ENCODE measurements around the gene RANBP1. TPM values are rescaled to one million over a fixed set of nuclear protein-coding genes. Genes with fewer than 3 reads are reported as not detected.

The RANBP1 gene
- total RNA-seq, 1 donor from 2014 or later = 133 TPM

DNA sequence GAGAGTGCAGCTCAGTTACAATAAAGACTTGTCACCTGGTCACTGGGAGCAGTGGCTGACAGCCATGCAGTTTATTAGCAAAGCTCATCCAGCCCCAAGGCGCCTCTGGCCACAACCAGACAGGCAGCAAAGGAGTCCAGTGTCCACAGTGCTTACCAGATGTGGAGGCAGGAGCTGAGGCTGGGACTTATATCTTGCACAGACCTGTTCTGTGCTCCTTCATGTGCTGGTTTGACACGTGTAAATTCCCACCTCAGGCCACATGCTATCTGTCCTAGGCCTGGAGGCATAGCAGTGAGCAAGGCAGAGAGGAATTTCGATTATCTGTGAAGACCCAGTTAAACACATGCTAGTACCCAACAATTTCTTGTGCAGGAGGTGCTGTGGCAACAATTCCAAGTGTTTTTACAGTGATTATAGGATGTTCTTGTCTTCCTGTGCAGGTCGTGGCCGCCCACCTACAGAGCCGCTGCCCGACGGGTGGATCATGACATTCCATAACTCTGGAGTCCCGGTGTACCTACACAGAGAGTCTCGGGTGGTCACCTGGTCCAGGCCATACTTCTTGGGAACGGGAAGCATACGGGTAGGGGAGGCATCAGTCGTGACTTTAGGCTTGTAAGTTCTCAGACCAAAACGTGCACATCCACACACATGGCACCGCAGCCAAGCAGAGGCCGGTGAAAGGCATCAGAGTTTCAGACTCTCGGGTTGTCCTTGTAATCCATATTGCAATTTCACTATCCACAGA, 26.5 kb upstream of the RANBP1 start:
- Mint-ChIP-seq H3K27ac (no peak overlapping the region), H3K4me3 (no peak overlapping the region), H3K9me3 (no peaks in the 10 kb centered on the region), H3K4me1 (no peaks in the 10 kb centered on the region), H3K36me3 (ENCODE audit: low read depth) (peaks cover 86% of the 10 kb centered on the region), H3K27me3 (no peaks in the 10 kb centered on the region)
- DNase-seq = no peak
- TF ChIP-seq, protein P1, sequence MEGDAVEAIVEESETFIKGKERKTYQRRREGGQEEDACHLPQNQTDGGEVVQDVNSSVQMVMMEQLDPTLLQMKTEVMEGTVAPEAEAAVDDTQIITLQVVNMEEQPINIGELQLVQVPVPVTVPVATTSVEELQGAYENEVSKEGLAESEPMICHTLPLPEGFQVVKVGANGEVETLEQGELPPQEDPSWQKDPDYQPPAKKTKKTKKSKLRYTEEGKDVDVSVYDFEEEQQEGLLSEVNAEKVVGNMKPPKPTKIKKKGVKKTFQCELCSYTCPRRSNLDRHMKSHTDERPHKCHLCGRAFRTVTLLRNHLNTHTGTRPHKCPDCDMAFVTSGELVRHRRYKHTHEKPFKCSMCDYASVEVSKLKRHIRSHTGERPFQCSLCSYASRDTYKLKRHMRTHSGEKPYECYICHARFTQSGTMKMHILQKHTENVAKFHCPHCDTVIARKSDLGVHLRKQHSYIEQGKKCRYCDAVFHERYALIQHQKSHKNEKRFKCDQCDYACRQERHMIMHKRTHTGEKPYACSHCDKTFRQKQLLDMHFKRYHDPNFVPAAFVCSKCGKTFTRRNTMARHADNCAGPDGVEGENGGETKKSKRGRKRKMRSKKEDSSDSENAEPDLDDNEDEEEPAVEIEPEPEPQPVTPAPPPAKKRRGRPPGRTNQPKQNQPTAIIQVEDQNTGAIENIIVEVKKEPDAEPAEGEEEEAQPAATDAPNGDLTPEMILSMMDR (IDR thresholded peaks at IDR 0.05) = no peak
- intact Hi-C loops (cut with micrococcal nuclease) = no loop called here
- ATAC-seq (ENCODE audit: low read depth) = no peak
- ChIA-PET POLR2A (interaction anchor here (0.6 kb wide), 1 partner anchor 11 kb away, joined by 3 read pairs; no protein-coding TSS in a partner anchor), CTCF (no interaction called here)

DNA sequence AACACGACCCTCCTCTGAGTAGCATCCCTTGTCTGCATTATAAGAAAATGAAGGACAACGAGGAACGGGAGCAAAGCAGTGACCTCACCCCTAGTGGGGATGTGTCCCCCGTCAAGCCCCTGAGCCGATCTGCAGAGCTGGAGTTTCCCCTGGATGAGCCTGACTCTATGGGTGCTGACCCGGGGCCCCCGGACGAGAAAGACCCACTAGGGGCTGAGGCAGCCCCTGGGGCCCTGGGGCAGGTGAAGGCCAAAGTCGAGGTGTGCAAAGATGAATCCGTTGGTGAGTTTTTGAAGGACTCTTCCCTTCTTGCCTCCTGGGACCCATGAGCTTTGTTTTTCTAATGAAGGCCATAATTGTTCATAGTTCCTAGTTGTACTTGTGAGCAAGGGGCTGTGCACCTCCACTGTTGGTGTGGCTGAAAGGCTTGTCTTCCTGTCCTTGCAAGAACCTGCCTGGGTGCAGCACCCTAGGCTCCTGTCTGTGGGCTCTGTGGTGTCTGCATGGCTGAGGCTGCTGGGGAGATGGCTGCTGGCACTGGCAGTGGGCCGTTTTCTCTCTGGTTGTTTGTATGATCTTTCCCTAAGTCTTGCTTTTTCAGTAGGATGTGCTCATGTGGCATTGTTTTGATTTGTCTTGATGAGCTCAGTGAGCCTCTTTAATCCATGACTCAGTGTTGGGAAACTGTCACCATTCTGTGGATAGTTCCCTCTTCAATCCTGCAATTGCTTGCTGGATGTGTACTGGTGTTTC, 25.8 kb upstream of the RANBP1 start:
- intact Hi-C loops (cut with micrococcal nuclease) = no loop called here
- TF ChIP-seq, protein P1 (IDR thresholded peaks at IDR 0.05) = no peak

DNA sequence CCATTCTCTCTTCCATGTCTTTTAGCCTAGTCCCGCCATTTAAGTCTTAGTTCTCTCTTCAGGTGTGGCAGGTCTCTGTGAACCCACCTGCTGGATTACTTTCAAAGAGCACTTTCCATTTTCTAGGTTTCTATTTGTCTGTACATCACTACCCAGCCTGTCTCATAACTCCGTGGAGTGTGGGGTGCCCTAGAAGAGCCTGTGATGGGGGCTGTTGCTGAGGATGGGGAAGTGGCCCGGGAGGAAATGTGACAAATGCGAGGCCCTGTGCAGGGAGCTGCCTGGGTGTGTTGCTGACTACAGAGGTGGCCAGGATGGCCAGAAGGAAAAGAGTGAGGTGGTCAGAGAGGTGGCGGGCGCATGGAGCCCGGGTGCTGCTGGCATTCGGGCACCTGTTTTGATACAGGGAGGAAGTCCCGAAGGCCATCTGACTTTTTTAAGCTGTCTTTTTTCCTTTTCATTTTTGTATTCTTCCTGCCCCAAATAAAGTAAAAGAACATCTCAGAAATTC, 25.1 kb upstream of the RANBP1 start:
- no peaks in the 10 kb centered on the region for H3K27me3 Mint-ChIP-seq
- CTCF ChIA-PET = no interaction called here
- H3K27ac Mint-ChIP-seq = no peak overlapping the region
- TF ChIP-seq, protein P1 (IDR thresholded peaks at IDR 0.05) = no peak
- no peak overlapping the region for H3K4me3 Mint-ChIP-seq
- H3K9me3 Mint-ChIP-seq = no peaks in the 10 kb centered on the region
- intact Hi-C loops (cut with micrococcal nuclease) = no loop called here
- H3K4me1 Mint-ChIP-seq = no peaks in the 10 kb centered on the region
- POLR2A ChIA-PET = no interaction called here
- no peak for ATAC-seq (ENCODE audit: low read depth)
- DNase-seq = no peak
- peaks cover 95% of the 10 kb centered on the region for H3K36me3 Mint-ChIP-seq (ENCODE audit: low read depth)

More for the DNA sequence above, 25.8 kb upstream of the RANBP1 start:
- ChIA-PET POLR2A (no interaction called here), CTCF (no interaction called here)
- Mint-ChIP-seq H3K27me3 (no peaks in the 10 kb centered on the region), H3K36me3 (ENCODE audit: low read depth) (peaks cover 93% of the 10 kb centered on the region), H3K4me1 (no peaks in the 10 kb centered on the region), H3K27ac (no peak overlapping the region), H3K4me3 (no peak overlapping the region), H3K9me3 (no peaks in the 10 kb centered on the region)
- ATAC-seq (ENCODE audit: low read depth) (no peak), DNase-seq (no peak)

DNA sequence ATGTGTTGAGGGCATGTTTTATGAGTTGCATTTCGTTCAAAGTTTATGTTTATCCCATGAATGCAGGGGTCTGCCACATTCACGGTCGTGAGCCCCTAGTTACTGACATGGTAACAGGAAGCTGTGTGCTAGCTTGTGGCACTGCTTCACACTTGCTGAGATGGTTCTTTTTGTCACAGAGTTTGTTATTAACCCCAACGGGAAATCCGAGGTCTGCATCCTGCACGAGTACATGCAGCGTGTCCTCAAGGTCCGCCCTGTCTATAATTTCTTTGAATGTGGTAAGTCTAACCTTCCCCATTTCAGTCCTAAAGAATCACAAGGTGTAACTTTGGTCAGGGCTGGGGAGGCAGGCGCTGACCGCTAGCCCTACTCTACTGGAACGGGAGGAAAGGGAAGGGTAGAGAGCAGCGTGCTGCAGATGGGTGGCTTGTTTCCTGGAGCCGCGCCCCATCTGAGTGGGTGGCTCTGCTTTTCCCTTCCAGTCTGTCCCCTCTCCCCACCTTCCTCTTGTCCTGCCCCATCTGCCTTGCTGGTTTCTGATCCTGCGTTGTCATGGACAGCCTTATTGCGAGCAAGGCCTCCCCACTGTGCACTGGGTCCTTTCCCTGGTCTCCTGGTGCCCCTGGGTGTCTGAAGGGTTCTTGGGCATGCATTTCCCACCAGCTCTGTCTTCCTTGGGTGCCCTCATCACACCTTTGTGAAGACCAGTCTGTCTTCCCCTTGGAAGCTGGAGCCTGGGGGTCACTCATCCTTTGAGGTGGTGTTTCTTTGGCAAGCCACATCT, 24.0 kb upstream of the RANBP1 start:
- peaks cover 94% of the 10 kb centered on the region for H3K36me3 Mint-ChIP-seq (ENCODE audit: low read depth)
- intact Hi-C loops (cut with micrococcal nuclease) = no loop called here
- DNase-seq = no peak
- TF ChIP-seq, protein P1 (IDR thresholded peaks at IDR 0.05) = no peak
- ATAC-seq (ENCODE audit: low read depth) = no peak
- CTCF ChIA-PET = no interaction called here
- H3K9me3 Mint-ChIP-seq = peaks cover 2% of the 10 kb centered on the region
- H3K27me3 Mint-ChIP-seq = no peaks in the 10 kb centered on the region
- no peak overlapping the region for H3K4me3 Mint-ChIP-seq
- H3K27ac Mint-ChIP-seq = no peak overlapping the region
- POLR2A ChIA-PET = no interaction called here
- H3K4me1 Mint-ChIP-seq = no peaks in the 10 kb centered on the region

DNA sequence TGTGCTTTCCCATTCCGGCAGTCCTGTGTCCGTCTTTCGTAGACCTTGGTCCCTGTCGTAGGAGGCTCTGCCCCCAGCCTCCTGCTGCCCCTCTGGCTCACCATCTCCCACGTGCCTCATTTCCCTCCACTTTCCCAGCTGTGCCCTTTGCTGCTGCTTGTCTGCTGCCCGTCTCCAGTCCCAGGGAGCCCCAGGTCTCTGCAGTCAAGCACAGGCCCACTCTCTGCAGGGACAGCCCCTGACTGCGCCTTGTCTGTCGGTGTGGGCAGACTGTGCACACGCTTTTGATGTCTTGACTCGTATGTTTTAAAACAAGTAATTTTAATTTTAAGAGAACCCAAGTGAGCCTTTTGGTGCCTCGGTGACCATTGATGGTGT, 23.4 kb upstream of the RANBP1 start:
- Mint-ChIP-seq H3K27me3 (no peaks in the 10 kb centered on the region), H3K27ac (no peak overlapping the region), H3K4me3 (no peak overlapping the region), H3K9me3 (peaks cover 2% of the 10 kb centered on the region), H3K4me1 (no peaks in the 10 kb centered on the region), H3K36me3 (ENCODE audit: low read depth) (peaks cover 94% of the 10 kb centered on the region)
- TF ChIP-seq, protein P1 (IDR thresholded peaks at IDR 0.05) = no peak
- POLR2A ChIA-PET = no interaction called here
- ATAC-seq (ENCODE audit: low read depth) = no peak
- intact Hi-C loops (cut with micrococcal nuclease) = no loop called here
- CTCF ChIA-PET = no interaction called here
- DNase-seq = no peak
